HG03460 (cell line): ENCODE results near the gene HS3ST1.

Source experiments
- ATAC-seq: cut with Tn5 transposase; IDR thresholded peaks from one replicate; pipeline ENCODE4 v1.9.1; 2021; ENCODE audit not compliant: unreplicated experiment

HS3ST1 gene

GRCh38 chr4:11428231-11428898 lies at the start of gene HS3ST1:
TSS of gene HS3ST1 (minus strand) at chr4:11428894. CDS start at chr4:11400005, 28,889 bp downstream.
- peak; percentile 37 for ATAC-seq

GRCh38 chr4:11475871-11476270 lies 47.2 kb upstream of the HS3ST1 start:
- ATAC-seq: no peak

- no peak for ATAC-seq
Measured at GRCh38 chr4:11474146-11474545, 45.5 kb upstream of the HS3ST1 start.

- no peak for ATAC-seq
Measured at GRCh38 chr4:11472535-11472934, 43.8 kb upstream of the HS3ST1 start.

GRCh38 chr4:11471618-11472017 lies 42.9 kb upstream of the HS3ST1 start:
- ATAC-seq: peak; percentile 61

GRCh38 chr4:11471046-11471441 lies 42.4 kb upstream of the HS3ST1 start:
- no peak for ATAC-seq

- ATAC-seq: peak; percentile 47
Measured at GRCh38 chr4:11470438-11471045, 41.8 kb upstream of the HS3ST1 start.

- ATAC-seq: peak; percentile 66
Measured at GRCh38 chr4:11469650-11470437, 41.1 kb upstream of the HS3ST1 start.

GRCh38 chr4:11468901-11469300 lies 40.2 kb upstream of the HS3ST1 start:
- no peak for ATAC-seq

GRCh38 chr4:11467931-11468330 lies 39.2 kb upstream of the HS3ST1 start:
- no peak for ATAC-seq

- ATAC-seq: no peak
Measured at GRCh38 chr4:11463707-11464106, 35.0 kb upstream of the HS3ST1 start.

- no peak for ATAC-seq
Measured at GRCh38 chr4:11456401-11456800, 27.7 kb upstream of the HS3ST1 start.

- no peak for ATAC-seq
Measured at GRCh38 chr4:11455201-11455835, 26.6 kb upstream of the HS3ST1 start.

- ATAC-seq: no peak
Measured at GRCh38 chr4:11451716-11452115, 23.0 kb upstream of the HS3ST1 start.

GRCh38 chr4:11446155-11446811 lies 17.6 kb upstream of the HS3ST1 start:
- ATAC-seq: no peak

GRCh38 chr4:11441194-11441556 lies 12.5 kb upstream of the HS3ST1 start:
- no peak for ATAC-seq

GRCh38 chr4:11440481-11441193 lies 11.9 kb upstream of the HS3ST1 start:
- ATAC-seq: no peak

- ATAC-seq: no peak
Measured at GRCh38 chr4:11439836-11440235, 11.1 kb upstream of the HS3ST1 start.

GRCh38 chr4:11438647-11439046 lies 10.0 kb upstream of the HS3ST1 start:
- ATAC-seq: no peak

GRCh38 chr4:11436673-11437072 lies 8.0 kb upstream of the HS3ST1 start:
- peak; percentile 67 for ATAC-seq
